Mesendoderm (in vitro differentiated cells): ENCODE data around the gene PSMB2.

Source experiments
- DNase-seq: peaks from one replicate; pipeline ENCODE4 v3.0.0; 2013
- H2AK5ac ChIP-seq: 2 replicates; pipeline ENCODE4 v1.6.1; 2013; ENCODE audit warnings: low read length, inconsistent platforms
- H2BK120ac ChIP-seq: 2 replicates; pipeline ENCODE4 v1.6.1; 2013; ENCODE audit warnings: low read depth, mild to moderate bottlenecking, low read length, moderate library complexity, mixed read lengths
- H2BK15ac ChIP-seq: replicated peaks from 2 replicates; pipeline ENCODE4 v1.6.1; 2013; ENCODE audit warnings: low read depth, mild to moderate bottlenecking, moderate library complexity
- H2BK5ac ChIP-seq: 2 replicates; pipeline ENCODE4 v1.6.1; 2013; ENCODE audit warnings: low read length, inconsistent platforms
- H3K18ac ChIP-seq: 2 replicates; pipeline ENCODE4 v1.6.1; 2013; ENCODE audit warnings: mild to moderate bottlenecking, low read length, mixed read lengths
- H3K23ac ChIP-seq: one replicate; pipeline ENCODE4 v1.6.1; 2013; ENCODE audit warnings: low read length
- H3K27ac ChIP-seq: 2 replicates; pipeline ENCODE4 v1.5.1; 2013; ENCODE audit warnings: low read depth, mild to moderate bottlenecking, inconsistent platforms, low read length, moderate library complexity
- H3K27me3 ChIP-seq: 2 replicates; pipeline ENCODE4 v1.6.1; 2013; ENCODE audit warnings: low read length, control low read depth, mild to moderate bottlenecking, inconsistent platforms; ENCODE audit not compliant: insufficient read depth, poor library complexity
- H3K36me3 ChIP-seq: 2 replicates; pipeline ENCODE4 v1.6.1; 2013; ENCODE audit warnings: low read length, inconsistent platforms; ENCODE audit not compliant: control insufficient read depth, insufficient read depth
- H3K4ac ChIP-seq: one replicate; pipeline ENCODE4 v1.6.1; 2013; ENCODE audit warnings: low read depth, mild to moderate bottlenecking, low read length, moderate library complexity
- H3K4me1 ChIP-seq: 2 replicates; pipeline ENCODE4 v1.6.1; 2013; ENCODE audit warnings: low read depth, low read length, inconsistent platforms; ENCODE audit not compliant: control insufficient read depth
- H3K4me2 ChIP-seq: 2 replicates; pipeline ENCODE4 v1.6.1; 2013; ENCODE audit warnings: low read length
- H3K4me3 ChIP-seq: 2 replicates; pipeline ENCODE4 v1.5.1; 2013; ENCODE audit warnings: mild to moderate bottlenecking, low read length
- H3K56ac ChIP-seq: one replicate; pipeline ENCODE4 v1.6.1; 2013; ENCODE audit warnings: low read length
- H3K79me1 ChIP-seq: 2 replicates; pipeline ENCODE4 v1.6.1; 2013; ENCODE audit warnings: low read length, inconsistent platforms
- H3K79me2 ChIP-seq: 2 replicates; pipeline ENCODE4 v1.6.1; 2013; ENCODE audit warnings: mild to moderate bottlenecking, low read length; ENCODE audit not compliant: control insufficient read depth, insufficient read depth
- H3K9ac ChIP-seq: 2 replicates; pipeline ENCODE4 v1.6.1; 2013; ENCODE audit warnings: low read length, inconsistent platforms
- H4K5ac ChIP-seq: one replicate; pipeline ENCODE4 v1.6.1; 2013; ENCODE audit warnings: low read length
- H4K8ac ChIP-seq: one replicate; pipeline ENCODE4 v1.6.1; 2013; ENCODE audit warnings: low read depth, mild to moderate bottlenecking, control low read depth, low read length, moderate library complexity
- WGBS: extraction: QIAGEN DNeasy Blood & Tissue Kit; methylation state at CpG from one replicate; pipeline ENCODE4 v1.1.7; 2013; ENCODE audit warnings: low lambda C conversion rate, missing lambda C conversion rate; ENCODE audit not compliant: insufficient coverage; ENCODE audit errors: extremely low coverage; 5-methylcytosine and 5-hydroxymethylcytosine counted together

PSMB2 gene

GRCh38 chr1:35561297-35561971 lies 79.9 kb downstream of the PSMB2 start:
- Histone ChIP-seq H3K9ac (no peak overlapping the region), H4K8ac (no peak overlapping the region), H3K4ac (no peak overlapping the region), H3K36me3 (peaks cover 4% of the 10 kb centered on the region), H3K4me3 (no peak overlapping the region), H2BK120ac (no peak overlapping the region), H3K79me2 (peaks cover 4% of the 10 kb centered on the region), H2AK5ac (no peak overlapping the region), H2BK15ac (no peak overlapping the region), H3K27me3 (no peaks in the 10 kb centered on the region), H3K4me2 (no peak overlapping the region), H3K79me1 (peaks cover 7% of the 10 kb centered on the region), H4K5ac (no peak overlapping the region), H3K23ac (no peak overlapping the region), H3K4me1 (peaks cover 1% of the 10 kb centered on the region), H3K27ac (no peak overlapping the region), H2BK5ac (no peak overlapping the region), H3K56ac (peak overlapping the region; percentile 25), H3K18ac (no peak overlapping the region)
- 100% methylated on average over 1 of the region's 11 CpGs for WGBS
- no peak for DNase-seq

- Histone ChIP-seq H3K4me1 (peaks cover 8% of the 10 kb centered on the region), H3K9ac (no peak overlapping the region), H3K27ac (no peak overlapping the region), H3K79me1 (peaks cover 16% of the 10 kb centered on the region), H2AK5ac (no peak overlapping the region), H2BK15ac (no peak overlapping the region), H3K4me3 (no peak overlapping the region), H4K5ac (no peak overlapping the region), H3K56ac (no peak overlapping the region), H2BK120ac (no peak overlapping the region), H3K18ac (no peak overlapping the region), H3K36me3 (peaks cover 4% of the 10 kb centered on the region), H3K27me3 (no peaks in the 10 kb centered on the region), H3K23ac (no peak overlapping the region), H2BK5ac (no peak overlapping the region), H3K79me2 (peaks cover 13% of the 10 kb centered on the region), H4K8ac (no peak overlapping the region), H3K4ac (no peak overlapping the region), H3K4me2 (no peak overlapping the region)
- WGBS = no CpG with 5 or more reads among the region's 44 CpGs
- no peak for DNase-seq
These were observed 80.8 kb downstream of the PSMB2 start for GRCh38 chr1:35560256-35561225.

GRCh38 chr1:35559317-35559944 lies 81.9 kb downstream of the PSMB2 start:
- no peak overlapping the region for H3K27ac ChIP-seq
- DNase-seq = no peak

GRCh38 chr1:35558374-35559316 lies 82.7 kb downstream of the PSMB2 start:
- Histone ChIP-seq H4K8ac (no peak overlapping the region), H3K23ac (no peak overlapping the region), H3K79me2 (peaks cover 15% of the 10 kb centered on the region), H3K4ac (no peak overlapping the region), H3K27me3 (no peaks in the 10 kb centered on the region), H2AK5ac (no peak overlapping the region), H2BK5ac (no peak overlapping the region), H3K27ac (no peak overlapping the region), H3K18ac (no peak overlapping the region), H3K9ac (peak overlapping the region; percentile 83), H3K4me1 (peaks cover 12% of the 10 kb centered on the region), H3K79me1 (peaks cover 19% of the 10 kb centered on the region), H3K56ac (peak overlapping the region; percentile 94), H2BK120ac (no peak overlapping the region), H2BK15ac (no peak overlapping the region), H4K5ac (no peak overlapping the region), H3K4me3 (peak overlapping the region; percentile 72), H3K36me3 (peaks cover 3% of the 10 kb centered on the region), H3K4me2 (peak overlapping the region; percentile 91)
- no CpG with 5 or more reads among the region's 26 CpGs for WGBS
- DNase-seq = peak; percentile 73

More at GRCh38 chr1:35559317-35559944, 81.9 kb downstream of the PSMB2 start:
- no peak overlapping the region for H3K4ac ChIP-seq
- H4K5ac ChIP-seq = no peak overlapping the region
- H3K4me1 ChIP-seq = peaks cover 12% of the 10 kb centered on the region
- peak overlapping the region; percentile 37 for H3K56ac ChIP-seq
- H2AK5ac ChIP-seq = no peak overlapping the region
- no peak overlapping the region for H2BK5ac ChIP-seq
- no peak overlapping the region for H3K9ac ChIP-seq
- no peak overlapping the region for H2BK15ac ChIP-seq
- H3K36me3 ChIP-seq = peaks cover 4% of the 10 kb centered on the region
- H3K18ac ChIP-seq = no peak overlapping the region
- peaks cover 19% of the 10 kb centered on the region for H3K79me1 ChIP-seq
- H2BK120ac ChIP-seq = no peak overlapping the region
- no peak overlapping the region for H3K23ac ChIP-seq
- no peak overlapping the region for H3K4me3 ChIP-seq
- H3K27me3 ChIP-seq = no peaks in the 10 kb centered on the region
- H3K79me2 ChIP-seq = peaks cover 15% of the 10 kb centered on the region
- no CpG with 5 or more reads among the region's 7 CpGs for WGBS
- no peak overlapping the region for H3K4me2 ChIP-seq
- no peak overlapping the region for H4K8ac ChIP-seq
